Osteoblast (primary cell): ENCODE results near the gene SRP9. TPM values are rescaled to one million over a fixed set of nuclear protein-coding genes. Genes with fewer than 3 reads are reported as not detected.

ENCODE experiments used
- DNase-seq: peaks from one replicate; pipeline ENCODE4 v3.0.0; 2011; ENCODE audit warnings: low spot score, mixed read lengths; ENCODE audit not compliant: insufficient read length; ENCODE audit errors: missing footprints
- H2AFZ ChIP-seq: 2 replicates; pipeline ENCODE4 v1.6.0; 2011; ENCODE audit warnings: mild to moderate bottlenecking, low read length
- H3K27ac ChIP-seq: 2 replicates; pipeline ENCODE4 v1.5.1; 2011; ENCODE audit warnings: mild to moderate bottlenecking, low read depth, low read length, moderate library complexity
- H3K27me3 ChIP-seq: 2 replicates; pipeline ENCODE4 v1.6.0; 2012; ENCODE audit warnings: mild to moderate bottlenecking, control low read depth, inconsistent platforms, low read length, moderate library complexity; ENCODE audit not compliant: insufficient read depth
- H3K36me3 ChIP-seq: 2 replicates; pipeline ENCODE4 v1.5.1; 2011; ENCODE audit warnings: mild to moderate bottlenecking, low read length, control low read depth, moderate library complexity; ENCODE audit not compliant: insufficient read depth
- H3K4me1 ChIP-seq: 2 replicates; pipeline ENCODE4 v1.5.1; 2011; ENCODE audit warnings: mild to moderate bottlenecking, low read length, control low read depth, moderate library complexity; ENCODE audit not compliant: insufficient read depth
- H3K4me2 ChIP-seq: 2 replicates; pipeline ENCODE4 v1.6.0; 2011; ENCODE audit warnings: mild to moderate bottlenecking, low read length; ENCODE audit not compliant: insufficient read depth
- H3K4me3 ChIP-seq: fragments of 200-600 bp; sonication (generic); 3 replicates; pipeline ENCODE4 v1.5.1; 2012; ENCODE audit warnings: mild to moderate bottlenecking, low read length, inconsistent platforms; ENCODE audit not compliant: insufficient read depth
- H3K79me2 ChIP-seq: 2 replicates; pipeline ENCODE4 v1.6.0; 2012; ENCODE audit warnings: mild to moderate bottlenecking, low read length, control low read depth, inconsistent platforms; ENCODE audit not compliant: insufficient read depth
- H3K9me3 ChIP-seq: 2 replicates; pipeline ENCODE4 v1.5.1; 2011; ENCODE audit warnings: low read depth, low read length, control low read depth
- H4K20me1 ChIP-seq: 2 replicates; pipeline ENCODE4 v1.6.0; 2012; ENCODE audit warnings: mild to moderate bottlenecking, low read length, control low read depth; ENCODE audit not compliant: insufficient read depth
- CTCF ChIP-seq: IDR thresholded peaks from 2 replicates; pipeline ENCODE4 v1.5.1; 2011; ENCODE audit warnings: mild to moderate bottlenecking, low read depth, low read length, moderate library complexity; ENCODE audit errors: extremely low read depth
- total RNA-seq: library from RNA; depleted of rRNA; stranded (reverse); fragments of >200 nt; gene quantifications from 2 replicates; pipeline ENCODE4 v1.2.3, GENCODE V29; 2012

SRP9 gene
- total RNA-seq, 1 donor = 178 TPM

- peaks cover 11% of the 10 kb centered on the region for H3K4me1 ChIP-seq
- no peak overlapping the region for H2AFZ ChIP-seq
- H4K20me1 ChIP-seq = no peaks in the 10 kb centered on the region
Observed at GRCh38 chr1:225824533-225824941, 46.9 kb downstream of the SRP9 start.

GRCh38 chr1:225825078-225825477 lies 47.5 kb downstream of the SRP9 start:
- Histone ChIP-seq H3K36me3 (no peaks in the 10 kb centered on the region), H3K79me2 (no peaks in the 10 kb centered on the region), H3K9me3 (no peaks in the 10 kb centered on the region), H3K4me1 (peaks cover 11% of the 10 kb centered on the region), H3K27ac (no peak overlapping the region), H3K4me3 (no peak overlapping the region), H3K27me3 (no peaks in the 10 kb centered on the region), H2AFZ (no peak overlapping the region), H3K4me2 (peak overlapping the region; percentile 34), H4K20me1 (no peaks in the 10 kb centered on the region)
- no peak for DNase-seq
- no peak for TF ChIP-seq CTCF

More at GRCh38 chr1:225824533-225824941, 46.9 kb downstream of the SRP9 start:
- Histone ChIP-seq H3K4me3 (no peak overlapping the region), H3K4me2 (no peak overlapping the region), H3K27ac (no peak overlapping the region), H3K79me2 (no peaks in the 10 kb centered on the region), H3K36me3 (no peaks in the 10 kb centered on the region), H3K9me3 (no peaks in the 10 kb centered on the region), H3K27me3 (no peaks in the 10 kb centered on the region)
- DNase-seq = peak; percentile 72
- no peak for TF ChIP-seq CTCF

- Histone ChIP-seq H3K4me1 (peaks cover 11% of the 10 kb centered on the region), H3K9me3 (no peaks in the 10 kb centered on the region), H3K36me3 (no peaks in the 10 kb centered on the region), H4K20me1 (no peaks in the 10 kb centered on the region), H3K4me3 (no peak overlapping the region), H3K27ac (no peak overlapping the region), H3K4me2 (peak overlapping the region; percentile 34), H3K27me3 (no peaks in the 10 kb centered on the region), H2AFZ (no peak overlapping the region), H3K79me2 (no peaks in the 10 kb centered on the region)
- DNase-seq = peak; percentile 70
- no peak for TF ChIP-seq CTCF
Observed at GRCh38 chr1:225825607-225826007, 48.0 kb downstream of the SRP9 start.

- Histone ChIP-seq H2AFZ (no peak overlapping the region), H3K79me2 (no peaks in the 10 kb centered on the region), H3K4me2 (no peak overlapping the region), H3K27ac (no peak overlapping the region), H3K27me3 (no peaks in the 10 kb centered on the region), H3K9me3 (no peaks in the 10 kb centered on the region), H4K20me1 (no peaks in the 10 kb centered on the region), H3K36me3 (peaks cover 7% of the 10 kb centered on the region), H3K4me3 (no peak overlapping the region), H3K4me1 (peaks cover 11% of the 10 kb centered on the region)
- no peak for TF ChIP-seq CTCF
- DNase-seq = no peak
Observed at GRCh38 chr1:225827076-225827475, 49.5 kb downstream of the SRP9 start.
